DOHH2 (cell line): ENCODE data around the gene KIF26B.

Experiments
- CTCF ChIP-seq: fragments of 200-600 bp; sonication (generic); IDR thresholded peaks from one replicate; pipeline ENCODE4 v1.5.1; 2014; ENCODE audit warnings: antibody characterized with exemption, mild to moderate bottlenecking, low read depth, low read length; ENCODE audit not compliant: poor library complexity, severe bottlenecking
- EZH2phosphoT487 ChIP-seq: fragments of 200-600 bp; sonication (generic); IDR thresholded peaks from 2 replicates; pipeline ENCODE4 v1.6.1; 2017; ENCODE audit warnings: borderline replicate concordance, mild to moderate bottlenecking, antibody characterized with exemption, low read length, moderate library complexity, mixed read lengths

- TF ChIP-seq CTCF, result no peak
- TF ChIP-seq EZH2phosphoT487, result no peak
Observed at GRCh38 chr1:245401881-245402587, 247.2 kb downstream of the KIF26B start.
